ENCODE measurements around the gene LMAN1. TPM values are rescaled to one million over a fixed set of nuclear protein-coding genes. Genes with fewer than 3 reads are reported as not detected.

Gene LMAN1
- total and polyA plus RNA-seq, 10 of the 15 experiments (the other 5 are each of a cell fraction or from before 2014, with no cell fraction given): 15.0 to 78.9 (median 67.5) TPM

DNA sequence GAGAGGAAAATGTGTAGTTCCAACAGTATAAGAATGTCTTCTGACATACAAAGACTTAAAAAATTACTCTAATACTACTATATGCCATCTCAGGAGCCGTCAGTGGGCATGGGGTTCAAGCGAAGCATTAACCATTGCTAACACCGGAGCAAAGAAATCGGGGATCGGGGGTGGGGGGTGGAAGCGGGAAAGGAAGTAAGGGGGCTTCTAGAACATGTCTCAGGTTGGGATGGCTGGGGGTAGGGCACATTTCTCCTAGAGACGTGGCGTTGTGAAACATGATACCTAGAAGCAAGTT, 702 bp downstream of the LMAN1 start:
- ChIA-PET SMC1A (ENCODE audit: uncharacterized antibody, unreplicated experiment) (interaction anchor here (0.6 to 1.0 kb wide), 2 partner anchors 15 to 45 kb away, joined by 3 read pairs; no protein-coding TSS in a partner anchor), POLR2A (interaction anchor here (0.6 kb wide), 1 partner anchor 1019 kb away, joined by 3 read pairs; no protein-coding TSS in a partner anchor), RAD21 (ENCODE audit: unreplicated experiment) (interaction anchor here (0.7 kb wide), 1 partner anchor 219 kb away, joined by 4 read pairs; the partner anchor contains the start of gene SEC11C), CTCF (no interaction called here)
- Histone ChIP-seq H3K9me3 (replicated peaks; ENCODE audit: control insufficient read depth, insufficient read depth, low read length) (no peaks in the 10 kb centered on the region), H2AFZ (ENCODE audit: control insufficient read depth, low read depth, low read length) (peak overlapping the region; percentile 89; the same call in 1 of the 2 replicates), H3K27me3 (replicated peaks in 1 of 2; ENCODE audit: control insufficient read depth in 2 of 2, insufficient read depth in 2 of 2, low read length in 1 of 2) (no peaks in the 10 kb centered on the region), H3K9ac (ENCODE audit: control insufficient read depth, insufficient read depth, low read length) (peak overlapping the region; percentile 91), H3K27ac (ENCODE audit: control insufficient read depth, insufficient read depth) (peak overlapping the region; percentile 77), H3K36me3 (ENCODE audit: control insufficient read depth in 2 of 2, insufficient read depth in 2 of 2, low read length in 1 of 2) (peaks cover 0 to 10% of the 10 kb centered on the region in 2 experiments; a peak in 1 of 4 replicates), H3K79me2 (ENCODE audit: control insufficient read depth, insufficient read depth, low read length) (peaks cover 48% of the 10 kb centered on the region), H3K4me1 (ENCODE audit: control insufficient read depth, insufficient read depth, low read length) (no peaks in the 10 kb centered on the region), H4K20me1 (ENCODE audit: control insufficient read depth, insufficient read depth) (no peaks in the 10 kb centered on the region), H3K4me3 (peak overlapping the region; percentile 68), H3K4me2 (ENCODE audit: control insufficient read depth, insufficient read depth) (peak overlapping the region; percentile 89; the same call in 1 of the 2 replicates)
- DNase-seq (ENCODE audit: low read depth, low spot score) (no peak), FAIRE-seq (no peak), ATAC-seq (no peak)
- 0% methylated on average over 7 of the region's 8 CpGs for WGBS (ENCODE audit: insufficient coverage, insufficient replicate concordance, low lambda C conversion rate, missing lambda C conversion rate)
- TF ChIP-seq FOXK2 (IDR thresholded peaks at IDR 0.05) (no peak), SIX5 (IDR thresholded peaks at IDR 0.05; ENCODE audit: low read depth, low read length, severe bottlenecking) (peak; percentile 41)
- intact Hi-C loops (cut with micrococcal nuclease; ENCODE audit: unreplicated experiment) (loop anchor here (2.0 to 10.0 kb wide), 2 partner anchors 216 to 546 kb away; no protein-coding TSS in a partner anchor), in situ Hi-C loops (cut with MboI) (no loop called here)
- BruUV-seq (replicated peaks): no TSS peak

DNA sequence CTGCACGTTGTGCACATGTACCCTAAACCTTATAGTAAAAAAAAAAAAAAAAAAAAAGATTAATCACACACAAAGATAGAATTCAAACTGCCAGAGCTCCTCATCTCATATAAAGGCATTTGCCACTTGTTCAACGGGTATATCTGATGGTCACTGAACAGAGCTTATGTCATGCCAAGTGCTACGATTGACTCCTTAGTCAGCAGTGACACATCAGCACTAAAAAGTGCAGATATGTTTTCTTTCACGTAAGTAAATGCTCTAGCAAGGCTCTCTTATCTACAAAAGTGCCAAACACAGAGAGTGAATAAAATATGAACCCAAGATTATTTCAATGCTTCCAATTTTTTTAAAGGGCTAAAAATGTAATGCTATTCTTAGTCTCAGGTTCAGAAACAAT, 1.1 kb downstream of the LMAN1 start:
- DNase-seq (ENCODE audit: low read depth, low spot score) (no peak), FAIRE-seq (no peak), ATAC-seq (peak; percentile 18; the same call in 2 of the 3 replicates)
- ChIA-PET CTCF (interaction anchor here (4.0 kb wide), 1 partner anchor 44 kb away, joined by 24 read pairs; no protein-coding TSS in a partner anchor), RAD21 (ENCODE audit: unreplicated experiment) (interaction anchor here (0.5 to 0.7 kb wide), 2 partner anchors 12 to 218 kb away, joined by 4 read pairs; partner anchors contain the start of gene SEC11C), POLR2A (interaction anchor here (0.6 kb wide), 1 partner anchor 1018 kb away, joined by 3 read pairs; no protein-coding TSS in a partner anchor), SMC1A (ENCODE audit: uncharacterized antibody, unreplicated experiment) (interaction anchor here (0.6 to 1.0 kb wide), 2 partner anchors 15 to 45 kb away, joined by 3 read pairs; no protein-coding TSS in a partner anchor)
- peak overlapping the region; percentile 77 for H3K27ac ChIP-seq (ENCODE audit: control insufficient read depth, insufficient read depth)
- peak overlapping the region; percentile 91 for H3K9ac ChIP-seq (ENCODE audit: control insufficient read depth, insufficient read depth, low read length)
- H3K27me3 ChIP-seq (replicated peaks in 1 of 2; ENCODE audit: control insufficient read depth in 2 of 2, insufficient read depth in 2 of 2, low read length in 1 of 2): no peaks in the 10 kb centered on the region
- TSS peak; percentile 63 for BruUV-seq (replicated peaks)
- H3K4me1 ChIP-seq (ENCODE audit: control insufficient read depth, insufficient read depth, low read length): peaks cover 3% of the 10 kb centered on the region; the same call in 1 of the 2 replicates
- H3K4me3 ChIP-seq: peak overlapping the region; percentile 68
- intact Hi-C loops (cut with micrococcal nuclease; ENCODE audit: unreplicated experiment): loop anchor here (2.0 to 10.0 kb wide), 2 partner anchors 215 to 547 kb away; no protein-coding TSS in a partner anchor
- WGBS (ENCODE audit: insufficient coverage, insufficient replicate concordance, low lambda C conversion rate, missing lambda C conversion rate): under 1% methylated on average over 4 of the region's 4 CpGs
- H3K4me2 ChIP-seq (ENCODE audit: control insufficient read depth, insufficient read depth): peak overlapping the region; percentile 89
- in situ Hi-C loops (cut with MboI): no loop called here
- peaks cover 48% of the 10 kb centered on the region for H3K79me2 ChIP-seq (ENCODE audit: control insufficient read depth, insufficient read depth, low read length)
- peaks cover 0 to 14% of the 10 kb centered on the region in 2 experiments; a peak in 1 of 4 replicates for H3K36me3 ChIP-seq (ENCODE audit: control insufficient read depth in 2 of 2, insufficient read depth in 2 of 2, low read length in 1 of 2)
- no peaks in the 10 kb centered on the region for H4K20me1 ChIP-seq (ENCODE audit: control insufficient read depth, insufficient read depth)
- H3K9me3 ChIP-seq (replicated peaks; ENCODE audit: control insufficient read depth, insufficient read depth, low read length): no peaks in the 10 kb centered on the region
- no peak overlapping the region for H2AFZ ChIP-seq (ENCODE audit: control insufficient read depth, low read depth, low read length)
- TF ChIP-seq SMAD1 (IDR thresholded peaks at IDR 0.05; ENCODE audit: low read depth, partially characterized antibody) (no peak), HCFC1 (IDR thresholded peaks at IDR 0.05; ENCODE audit: low read length) (no peak), CBFB (IDR thresholded peaks at IDR 0.05; ENCODE audit: low read depth) (no peak), KLF5 (IDR thresholded peaks at IDR 0.05; ENCODE audit: partially characterized antibody) (no peak), SUZ12 (IDR thresholded peaks at IDR 0.05; ENCODE audit: unreplicated experiment) (no peak), NFYA (IDR thresholded peaks at IDR 0.05; ENCODE audit: borderline replicate concordance, low read depth, low read length) (no peak), NBN (IDR thresholded peaks at IDR 0.05) (no peak), DPF2 (IDR thresholded peaks at IDR 0.05) (no peak), TBL1XR1 (IDR thresholded peaks at IDR 0.05; ENCODE audit: low read depth, low read length) (no peak)
- TF ChIP-seq, protein P1, sequence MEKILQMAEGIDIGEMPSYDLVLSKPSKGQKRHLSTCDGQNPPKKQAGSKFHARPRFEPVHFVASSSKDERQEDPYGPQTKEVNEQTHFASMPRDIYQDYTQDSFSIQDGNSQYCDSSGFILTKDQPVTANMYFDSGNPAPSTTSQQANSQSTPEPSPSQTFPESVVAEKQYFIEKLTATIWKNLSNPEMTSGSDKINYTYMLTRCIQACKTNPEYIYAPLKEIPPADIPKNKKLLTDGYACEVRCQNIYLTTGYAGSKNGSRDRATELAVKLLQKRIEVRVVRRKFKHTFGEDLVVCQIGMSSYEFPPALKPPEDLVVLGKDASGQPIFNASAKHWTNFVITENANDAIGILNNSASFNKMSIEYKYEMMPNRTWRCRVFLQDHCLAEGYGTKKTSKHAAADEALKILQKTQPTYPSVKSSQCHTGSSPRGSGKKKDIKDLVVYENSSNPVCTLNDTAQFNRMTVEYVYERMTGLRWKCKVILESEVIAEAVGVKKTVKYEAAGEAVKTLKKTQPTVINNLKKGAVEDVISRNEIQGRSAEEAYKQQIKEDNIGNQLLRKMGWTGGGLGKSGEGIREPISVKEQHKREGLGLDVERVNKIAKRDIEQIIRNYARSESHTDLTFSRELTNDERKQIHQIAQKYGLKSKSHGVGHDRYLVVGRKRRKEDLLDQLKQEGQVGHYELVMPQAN (conservative IDR thresholded peaks at IDR 0.05): no peak

All from GM12878 (cell line).